CD4-positive, alpha-beta T cell treated with Interleukin-2 at 100 ng/mL for 4 hours (primary cell): Measurements from ENCODE around the gene RPS6KB2.
"Not testable (repeated sequence)": the region's sequence is repeated elsewhere in the genome, so short reads cannot be mapped to it uniquely, and the experiment has no call there.

Source experiments
- DNase-seq: peaks from one replicate; pipeline ENCODE4 v3.0.0-alpha.2; 2020; ENCODE audit warnings: low spot score

RPS6KB2 gene

GRCh38 chr11:67442504-67443404, 14.5 kb downstream of the RPS6KB2 start:
- DNase-seq: no peak

GRCh38 chr11:67445515-67445914, 17.2 kb downstream of the RPS6KB2 start:
- no peak for DNase-seq

GRCh38 chr11:67448220-67448609, 19.9 kb downstream of the RPS6KB2 start:
- no peak for DNase-seq

- no peak for DNase-seq
Measured at GRCh38 chr11:67449116-67449844, 21.0 kb downstream of the RPS6KB2 start.

DNA sequence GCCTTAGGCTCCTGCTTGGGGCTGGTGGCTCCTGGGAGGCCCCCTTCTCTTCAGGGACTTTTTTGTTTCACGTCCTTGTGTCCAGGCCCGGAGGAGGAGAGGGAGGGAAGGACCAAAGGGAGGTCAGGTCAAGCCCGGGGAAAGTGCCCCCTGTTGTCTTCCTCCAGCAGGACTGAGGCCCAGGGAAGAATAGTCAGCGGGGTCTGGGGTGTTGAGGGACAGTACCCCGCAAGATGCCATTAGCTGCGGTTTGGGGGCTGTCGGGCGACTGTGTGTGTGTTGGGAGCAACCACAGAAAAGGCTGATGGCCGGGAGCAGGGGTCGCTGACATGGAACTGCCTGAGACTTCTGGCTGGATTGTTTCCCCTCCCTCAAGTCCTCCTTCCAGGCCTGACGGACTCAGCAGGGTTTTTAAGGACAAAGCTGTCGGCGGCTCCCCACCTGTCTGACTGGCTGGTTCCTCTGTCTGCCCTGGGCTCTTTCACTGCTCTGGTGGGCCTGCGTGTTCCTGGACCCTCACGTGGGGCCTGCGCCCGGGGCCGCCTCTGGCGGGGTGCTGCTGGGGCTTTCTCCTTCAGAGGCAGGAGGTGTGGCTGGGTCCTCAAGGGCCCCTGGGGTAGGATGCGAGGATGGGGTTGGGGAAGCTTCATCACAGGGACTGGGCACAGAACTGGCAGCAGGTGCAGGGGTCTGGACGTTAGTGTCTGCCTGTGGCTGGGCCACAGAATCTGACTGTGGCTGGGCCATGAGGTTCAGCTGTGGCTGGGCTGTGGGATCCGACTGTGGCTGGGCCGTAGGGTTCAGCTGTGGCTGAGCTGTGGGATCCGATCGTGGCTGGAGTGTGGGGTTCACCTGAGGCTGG, 22.7 kb downstream of the RPS6KB2 start:
- DNase-seq: no peak

GRCh38 chr11:67451658-67451976, 23.3 kb downstream of the RPS6KB2 start:
- DNase-seq: no peak

DNA sequence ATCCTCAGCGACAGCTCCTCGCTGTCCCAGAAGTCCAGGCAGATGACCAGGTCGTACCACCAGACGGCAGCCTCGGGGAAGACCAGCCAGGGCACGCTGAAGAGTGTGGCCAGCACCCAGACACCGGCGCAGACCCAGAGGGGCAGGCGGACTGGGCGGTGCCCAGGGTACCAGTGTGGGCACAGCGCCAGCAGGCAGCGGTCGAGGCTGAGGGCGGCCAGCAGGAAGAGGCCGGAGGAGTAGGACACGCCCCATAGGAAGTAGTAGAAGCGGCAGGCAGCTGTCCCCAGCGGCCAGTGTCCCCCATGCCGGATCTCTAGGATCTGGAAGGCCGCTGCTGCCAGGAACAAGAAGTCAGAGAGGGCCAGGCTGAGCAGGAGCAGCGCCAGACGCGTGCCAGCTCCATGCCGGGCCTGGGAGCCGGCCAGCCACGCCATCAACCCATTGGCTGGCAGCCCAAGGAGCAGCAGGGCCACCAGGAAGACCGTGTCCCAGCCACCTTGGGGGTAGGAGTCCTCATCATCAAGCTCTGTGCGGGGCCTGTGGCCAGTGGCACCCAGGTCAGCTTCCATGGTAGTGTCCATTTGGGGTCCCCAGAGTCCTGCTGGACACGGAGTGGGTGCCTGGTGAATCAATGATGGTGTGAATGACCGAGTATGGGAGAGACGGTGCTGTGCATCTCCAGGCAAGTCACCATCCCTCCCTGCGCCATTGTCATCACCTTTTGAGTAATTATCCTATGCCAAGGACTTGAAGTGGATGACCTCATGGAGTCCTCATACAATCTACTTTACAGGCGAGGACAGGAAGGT, 24.1 kb downstream of the RPS6KB2 start, which contains the start of gene GPR152:
GPR152 (minus strand) TSS at position 589 of the 812 bp plus-strand sequence; CDS start at position 584, 5 bp downstream.
- no peak for DNase-seq

DNA sequence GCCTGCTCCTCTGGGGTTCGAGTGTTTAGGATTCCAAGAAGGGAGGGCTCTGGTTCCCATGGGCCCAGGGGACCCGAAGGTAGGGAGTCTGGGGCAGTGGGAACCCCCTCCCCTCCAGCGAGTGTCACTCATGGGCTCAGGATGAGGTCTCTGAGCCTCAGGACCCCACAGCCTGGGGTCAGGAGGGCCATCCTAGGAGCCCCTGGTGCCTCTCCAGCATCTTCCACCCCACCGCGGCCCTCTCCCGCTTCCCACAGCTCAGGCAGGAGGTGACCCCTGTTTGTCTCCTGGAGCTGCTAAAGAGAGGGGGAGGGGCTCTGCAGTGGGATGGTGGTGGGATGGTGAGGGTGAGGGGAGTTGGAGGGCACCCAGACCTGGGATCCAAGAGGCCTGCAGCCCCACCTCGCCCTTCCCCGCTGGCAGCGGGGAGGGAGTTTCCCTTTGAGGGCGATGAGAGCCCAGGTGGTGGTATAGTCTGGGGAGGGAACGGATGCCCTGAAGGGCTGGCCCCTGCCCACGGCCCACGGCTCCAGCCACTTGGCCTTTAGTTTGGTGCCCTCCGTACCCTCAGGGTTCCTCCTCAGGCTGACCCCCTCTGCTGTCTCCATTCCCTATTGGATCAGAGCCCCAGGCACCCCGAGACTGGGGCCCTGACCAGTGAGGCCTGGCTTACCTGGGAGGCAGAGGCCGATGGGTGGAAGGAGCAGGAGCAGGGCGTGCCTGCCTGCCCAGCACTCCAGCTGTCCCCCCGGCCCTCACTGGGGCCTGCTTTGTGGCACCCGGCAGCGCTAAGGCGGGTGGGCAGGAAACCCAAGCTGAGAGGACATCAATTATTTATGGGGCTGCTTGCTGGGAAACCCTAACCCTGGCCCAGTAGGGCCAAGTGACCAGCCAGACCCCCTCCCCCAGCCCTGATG, 25.8 kb downstream of the RPS6KB2 start:
- no peak for DNase-seq

DNA sequence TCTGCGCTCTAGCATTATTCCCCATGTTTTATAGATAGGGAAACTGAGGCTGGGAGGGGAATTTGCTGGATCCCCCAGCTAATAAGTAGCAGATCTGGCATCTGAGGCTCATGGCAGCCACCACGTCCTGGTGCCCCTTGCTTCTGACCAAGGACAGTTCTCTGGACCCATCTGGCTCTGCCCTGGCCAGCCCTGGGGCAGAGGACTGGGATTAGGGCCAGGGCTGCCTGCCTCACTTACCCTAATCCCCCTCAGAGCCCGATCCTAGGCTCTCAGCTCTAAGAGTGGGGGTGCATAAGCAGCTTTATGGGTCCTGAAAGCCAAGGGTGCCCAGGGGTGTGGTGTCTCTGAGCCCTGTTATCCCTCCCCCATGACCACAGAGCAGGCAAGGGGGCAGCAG, 26.8 kb downstream of the RPS6KB2 start, which contains the start of gene CABP4:
CABP4 (plus strand) TSS at position 301 of the 400 bp plus-strand sequence; CDS start at position 371, 70 bp downstream.
- DNase-seq: no peak

DNA sequence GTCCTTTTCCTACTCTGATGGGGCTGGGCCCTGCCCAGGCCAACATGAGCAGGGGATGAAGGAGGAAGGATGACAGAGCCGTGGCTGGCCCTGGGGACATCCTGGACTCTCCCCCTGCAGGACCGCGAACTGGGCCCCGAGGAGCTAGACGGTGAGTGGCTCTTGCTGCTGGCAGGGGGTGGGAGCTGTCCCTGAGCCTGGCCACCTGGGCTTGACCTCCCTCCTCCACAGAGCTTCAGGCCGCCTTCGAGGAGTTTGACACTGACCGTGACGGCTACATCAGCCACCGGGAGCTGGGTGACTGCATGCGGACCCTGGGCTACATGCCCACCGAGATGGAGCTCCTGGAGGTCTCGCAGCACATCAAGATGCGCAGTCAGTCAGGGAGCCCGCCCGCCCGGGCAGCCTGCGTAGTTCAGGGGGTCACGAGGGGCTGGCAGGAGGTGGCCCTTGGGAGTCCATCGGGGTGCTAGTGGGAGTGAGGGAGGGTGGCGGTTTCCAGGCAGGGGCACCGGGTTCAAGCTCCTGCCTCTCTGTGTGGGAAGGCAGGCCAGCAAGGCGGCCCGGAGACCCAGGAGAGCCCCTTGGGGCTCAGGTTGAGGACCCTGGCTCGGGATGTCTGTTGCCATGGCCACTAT, 27.9 kb downstream of the RPS6KB2 start:
- no peak for DNase-seq

- no peak for DNase-seq
Measured at GRCh38 chr11:67457453-67457852, 29.2 kb downstream of the RPS6KB2 start.

- no peak for DNase-seq
Measured at GRCh38 chr11:67458266-67458665, 30.0 kb downstream of the RPS6KB2 start.

DNA sequence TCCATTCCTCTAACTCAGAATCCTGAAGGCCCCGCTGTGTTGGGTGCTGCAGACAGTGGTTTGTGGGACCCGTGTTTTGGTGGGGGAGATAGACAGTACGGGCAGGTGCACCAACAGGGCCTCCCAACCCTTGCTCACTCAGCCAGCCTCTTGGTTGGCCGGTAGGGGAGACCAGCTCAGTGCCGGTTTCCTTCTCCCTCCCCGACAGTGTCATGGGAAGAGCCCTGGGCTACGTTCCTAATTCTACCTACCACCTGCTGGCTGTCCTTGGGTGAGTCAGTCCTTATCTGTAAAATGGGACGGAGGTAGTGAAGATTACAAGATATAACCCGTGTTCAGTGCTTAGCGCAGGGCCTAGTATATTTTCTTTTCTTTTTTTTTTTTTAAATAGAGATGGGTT, 34.9 kb downstream of the RPS6KB2 start:
- DNase-seq: no peak

DNA sequence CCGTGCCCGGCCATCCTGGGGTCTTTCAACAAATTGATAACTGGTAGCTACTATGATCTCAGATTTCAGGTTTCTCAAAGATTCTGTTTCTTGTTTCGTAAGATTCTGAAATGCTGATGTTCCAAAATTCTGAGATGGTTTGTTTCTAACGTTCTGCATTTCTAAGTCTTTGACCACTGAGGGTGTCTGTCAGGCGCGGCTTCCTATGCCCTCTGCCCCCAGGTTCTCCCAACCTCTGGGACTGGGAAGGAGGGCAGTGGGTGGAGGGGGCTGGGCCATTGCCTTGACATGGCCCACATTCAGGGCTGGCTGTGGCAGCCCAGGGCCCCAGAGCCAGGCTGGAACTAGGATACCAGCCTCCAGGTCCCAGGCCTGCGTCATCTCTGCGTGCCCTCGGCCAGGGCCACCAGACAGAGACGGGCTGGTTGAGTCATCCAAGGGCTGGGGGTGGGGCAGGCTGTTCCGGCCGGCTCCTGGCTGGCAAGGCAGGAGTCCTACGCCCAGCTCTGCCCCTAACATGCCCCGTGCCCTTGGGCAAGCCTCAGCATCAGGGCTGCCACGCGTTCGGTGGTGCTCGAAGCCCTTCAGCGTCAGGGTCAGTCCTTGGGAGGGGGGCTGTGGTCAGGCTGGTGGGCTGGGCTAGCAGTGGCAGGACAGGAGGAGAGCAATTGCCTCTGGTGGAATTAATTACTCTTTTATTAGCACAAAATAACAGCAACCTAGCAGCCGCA, 35.6 kb downstream of the RPS6KB2 start:
- no peak for DNase-seq

GRCh38 chr11:67464411-67465188, 36.3 kb downstream of the RPS6KB2 start:
- DNase-seq: peak; percentile 94

GRCh38 chr11:67465189-67465510, 36.9 kb downstream of the RPS6KB2 start:
- DNase-seq: no peak

DNA sequence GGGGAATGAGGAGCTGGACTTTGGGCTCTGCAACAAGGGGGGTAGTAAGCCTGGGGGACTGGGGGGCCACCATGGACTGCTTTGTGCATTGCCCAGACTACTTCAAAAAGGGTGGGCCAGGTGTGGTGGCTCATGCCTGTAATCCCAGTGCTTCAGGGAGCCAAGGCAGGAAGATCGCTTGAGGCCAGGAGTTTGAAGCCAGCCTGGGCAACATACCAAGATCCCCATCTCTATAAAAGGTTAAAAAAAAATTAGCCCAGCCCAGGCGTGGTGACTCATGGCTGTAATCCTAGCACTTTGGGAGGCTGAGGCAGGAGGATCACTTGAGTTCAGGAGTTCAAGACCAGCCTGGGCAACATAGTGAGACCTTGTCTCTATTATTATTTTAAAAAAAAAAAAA, 37.2 kb downstream of the RPS6KB2 start:
- DNase-seq: not testable (repeated sequence)

DNA sequence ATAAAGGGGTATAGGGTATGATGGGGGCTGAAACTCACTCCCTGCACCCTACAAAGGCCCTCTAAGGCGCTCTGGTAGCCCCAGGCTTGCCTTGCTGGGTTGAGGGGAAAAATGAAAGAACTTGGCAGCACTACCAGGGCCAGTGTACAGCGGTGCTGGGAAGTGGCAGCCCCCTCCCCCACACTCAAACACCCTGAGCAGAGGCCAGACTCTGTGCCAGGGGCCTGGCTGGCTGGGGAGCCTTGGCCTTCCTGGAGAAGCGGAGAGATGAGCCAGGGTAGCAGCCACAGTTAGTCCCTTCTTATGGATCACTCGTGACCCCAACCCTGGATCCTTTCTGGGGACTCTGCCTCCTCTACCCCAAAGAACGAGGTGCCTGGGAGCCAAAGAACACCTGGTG, 38.1 kb downstream of the RPS6KB2 start:
- DNase-seq: no peak
